Measurements from ENCODE around the gene ARSA. TPM values are rescaled to one million over a fixed set of nuclear protein-coding genes. Genes with fewer than 3 reads are reported as not detected.
"Not testable (repeated sequence)": the region's sequence is repeated elsewhere in the genome, so short reads cannot be mapped to it uniquely, and the experiment has no call there.

The ARSA gene
- total RNA-seq, 1 donor, result 21.3 TPM

GRCh38 chr22:50665738-50666137 lies 37.8 kb upstream of the ARSA start:
- H3K4me3 ChIP-seq (ENCODE audit: low read length), result no peak overlapping the region
- no peaks in the 10 kb centered on the region for H3K4me1 ChIP-seq (ENCODE audit: insufficient read depth, low read length)
- no peaks in the 10 kb centered on the region for H3K9me3 ChIP-seq (ENCODE audit: low read depth, low read length)
- H3K27me3 ChIP-seq (ENCODE audit: insufficient read depth, low read length), result no peaks in the 10 kb centered on the region

GRCh38 chr22:50665212-50665611 lies 37.3 kb upstream of the ARSA start:
- Histone ChIP-seq H3K4me1 (ENCODE audit: insufficient read depth, low read length) (no peaks in the 10 kb centered on the region), H3K9me3 (ENCODE audit: low read depth, low read length) (no peaks in the 10 kb centered on the region), H3K27me3 (ENCODE audit: insufficient read depth, low read length) (no peaks in the 10 kb centered on the region), H3K4me3 (ENCODE audit: low read length) (no peak overlapping the region)

- Histone ChIP-seq H3K27me3 (ENCODE audit: insufficient read depth, low read length) (no peaks in the 10 kb centered on the region), H3K9me3 (ENCODE audit: low read depth, low read length) (no peaks in the 10 kb centered on the region), H3K4me3 (ENCODE audit: low read length) (no peak overlapping the region), H3K4me1 (ENCODE audit: insufficient read depth, low read length) (no peaks in the 10 kb centered on the region)
Measured at GRCh38 chr22:50660306-50660705, 32.4 kb upstream of the ARSA start.

DNA sequence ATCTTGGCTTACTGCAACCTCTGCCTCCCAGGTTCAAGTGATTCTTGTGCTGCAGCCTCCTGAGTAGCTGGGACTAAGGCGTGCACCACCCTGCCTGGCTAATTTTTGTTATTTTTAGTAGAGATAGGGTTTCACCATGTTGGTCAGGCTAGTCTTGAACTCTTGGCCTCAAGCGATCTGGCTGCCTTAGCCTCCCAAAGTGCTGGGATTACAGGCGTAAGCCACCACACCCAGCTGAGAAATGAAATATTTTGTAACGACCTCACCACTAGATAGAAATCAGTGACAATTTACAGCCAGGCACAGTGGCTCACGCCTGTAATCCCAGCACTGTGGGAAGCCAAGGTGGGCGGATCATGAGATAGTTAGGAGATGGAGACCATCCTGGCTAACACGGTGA lies 31.8 kb upstream of the ARSA start:
- not testable (repeated sequence) for H3K27me3 ChIP-seq (ENCODE audit: insufficient read depth, low read length); H3K9me3 ChIP-seq (ENCODE audit: low read depth, low read length); H3K4me3 ChIP-seq (ENCODE audit: low read length); H3K4me1 ChIP-seq (ENCODE audit: insufficient read depth, low read length)

DNA sequence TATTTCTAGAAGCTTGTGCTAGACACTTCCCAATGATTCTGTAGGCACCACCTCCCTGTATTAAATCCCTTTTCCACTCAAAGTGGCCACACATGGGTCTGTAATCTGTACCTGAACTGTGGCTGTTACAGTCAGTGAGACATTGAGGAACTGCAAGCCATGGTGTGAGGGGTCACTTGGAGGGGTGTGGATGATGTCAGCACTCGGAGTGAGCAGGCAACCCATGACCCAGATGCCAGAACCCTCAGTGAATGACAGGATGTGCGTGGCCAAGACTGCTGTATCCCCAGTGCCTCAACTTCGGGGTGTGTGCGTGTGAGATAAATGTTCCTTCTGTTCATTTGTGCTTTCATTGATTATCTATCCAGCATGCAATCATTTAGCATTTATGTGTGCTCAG lies 30.0 kb upstream of the ARSA start:
- Histone ChIP-seq H3K27me3 (ENCODE audit: insufficient read depth, low read length) (no peaks in the 10 kb centered on the region), H3K9me3 (ENCODE audit: low read depth, low read length) (no peaks in the 10 kb centered on the region), H3K4me3 (ENCODE audit: low read length) (no peak overlapping the region), H3K4me1 (ENCODE audit: insufficient read depth, low read length) (no peaks in the 10 kb centered on the region)

- no peaks in the 10 kb centered on the region for H3K9me3 ChIP-seq (ENCODE audit: low read depth, low read length)
- H3K27me3 ChIP-seq (ENCODE audit: insufficient read depth, low read length), result no peaks in the 10 kb centered on the region
- H3K4me1 ChIP-seq (ENCODE audit: insufficient read depth, low read length), result no peaks in the 10 kb centered on the region
- H3K4me3 ChIP-seq (ENCODE audit: low read length), result no peak overlapping the region
Measured at GRCh38 chr22:50656122-50657070, 28.4 kb upstream of the ARSA start.

GRCh38 chr22:50654664-50655063 lies 26.7 kb upstream of the ARSA start:
- H3K9me3 ChIP-seq (ENCODE audit: low read depth, low read length); H3K4me3 ChIP-seq (ENCODE audit: low read length); H3K27me3 ChIP-seq (ENCODE audit: insufficient read depth, low read length); H3K4me1 ChIP-seq (ENCODE audit: insufficient read depth, low read length): not testable (repeated sequence)

GRCh38 chr22:50653256-50653655 lies 25.3 kb upstream of the ARSA start:
- no peaks in the 10 kb centered on the region for H3K9me3 ChIP-seq (ENCODE audit: low read depth, low read length)
- H3K4me3 ChIP-seq (ENCODE audit: low read length), result no peak overlapping the region
- H3K27me3 ChIP-seq (ENCODE audit: insufficient read depth, low read length), result no peaks in the 10 kb centered on the region
- H3K4me1 ChIP-seq (ENCODE audit: insufficient read depth, low read length), result no peaks in the 10 kb centered on the region

- H3K4me3 ChIP-seq (ENCODE audit: low read length); H3K27me3 ChIP-seq (ENCODE audit: insufficient read depth, low read length); H3K9me3 ChIP-seq (ENCODE audit: low read depth, low read length): not testable (repeated sequence)
Measured at GRCh38 chr22:50643821-50644101, 15.8 kb upstream of the ARSA start.

DNA sequence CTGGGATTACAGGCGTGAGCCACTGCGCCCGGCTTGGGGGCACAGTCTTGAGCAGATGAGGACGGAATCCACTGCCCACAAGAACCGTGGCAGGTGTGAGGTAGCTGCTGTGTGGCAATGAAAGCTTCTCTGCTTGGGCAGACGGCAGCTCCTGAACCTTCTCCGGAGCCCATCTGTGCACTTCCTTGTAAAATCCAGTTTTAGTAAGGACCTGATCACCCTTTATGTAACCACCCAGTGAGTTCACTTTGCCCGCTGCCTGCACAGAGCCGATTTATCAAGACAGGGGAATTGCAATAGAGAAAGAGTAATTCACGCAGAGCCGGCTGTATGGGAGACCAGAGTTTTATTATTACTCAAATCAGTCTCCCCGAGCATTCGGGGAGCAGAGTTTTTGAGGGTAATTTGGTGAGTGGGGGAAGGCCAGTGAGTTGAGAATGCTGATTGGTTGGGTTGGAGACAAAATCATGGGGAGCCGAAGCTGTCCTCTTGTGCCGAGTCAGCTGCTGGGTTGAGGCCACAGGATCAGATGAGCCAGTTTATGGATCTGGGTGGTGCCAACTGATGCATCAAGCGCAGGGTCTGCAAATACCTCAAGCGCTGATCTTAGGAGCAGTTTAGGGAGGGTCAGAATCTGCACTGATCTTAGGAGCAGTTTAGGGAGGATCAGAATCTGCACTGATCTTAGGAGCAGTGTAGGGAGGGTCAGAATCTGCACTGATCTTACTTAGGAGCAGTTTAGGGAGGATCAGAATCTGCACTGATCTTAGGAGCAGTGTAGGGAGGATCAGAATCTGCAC lies 15.3 kb upstream of the ARSA start:
- H3K9me3 ChIP-seq (ENCODE audit: low read depth, low read length); H3K4me1 ChIP-seq (ENCODE audit: insufficient read depth, low read length); H3K4me3 ChIP-seq (ENCODE audit: low read length); H3K27me3 ChIP-seq (ENCODE audit: insufficient read depth, low read length): not testable (repeated sequence)

More at GRCh38 chr22:50643821-50644101, 15.8 kb upstream of the ARSA start:
- not testable (repeated sequence) for H3K4me1 ChIP-seq (ENCODE audit: insufficient read depth, low read length)

DNA sequence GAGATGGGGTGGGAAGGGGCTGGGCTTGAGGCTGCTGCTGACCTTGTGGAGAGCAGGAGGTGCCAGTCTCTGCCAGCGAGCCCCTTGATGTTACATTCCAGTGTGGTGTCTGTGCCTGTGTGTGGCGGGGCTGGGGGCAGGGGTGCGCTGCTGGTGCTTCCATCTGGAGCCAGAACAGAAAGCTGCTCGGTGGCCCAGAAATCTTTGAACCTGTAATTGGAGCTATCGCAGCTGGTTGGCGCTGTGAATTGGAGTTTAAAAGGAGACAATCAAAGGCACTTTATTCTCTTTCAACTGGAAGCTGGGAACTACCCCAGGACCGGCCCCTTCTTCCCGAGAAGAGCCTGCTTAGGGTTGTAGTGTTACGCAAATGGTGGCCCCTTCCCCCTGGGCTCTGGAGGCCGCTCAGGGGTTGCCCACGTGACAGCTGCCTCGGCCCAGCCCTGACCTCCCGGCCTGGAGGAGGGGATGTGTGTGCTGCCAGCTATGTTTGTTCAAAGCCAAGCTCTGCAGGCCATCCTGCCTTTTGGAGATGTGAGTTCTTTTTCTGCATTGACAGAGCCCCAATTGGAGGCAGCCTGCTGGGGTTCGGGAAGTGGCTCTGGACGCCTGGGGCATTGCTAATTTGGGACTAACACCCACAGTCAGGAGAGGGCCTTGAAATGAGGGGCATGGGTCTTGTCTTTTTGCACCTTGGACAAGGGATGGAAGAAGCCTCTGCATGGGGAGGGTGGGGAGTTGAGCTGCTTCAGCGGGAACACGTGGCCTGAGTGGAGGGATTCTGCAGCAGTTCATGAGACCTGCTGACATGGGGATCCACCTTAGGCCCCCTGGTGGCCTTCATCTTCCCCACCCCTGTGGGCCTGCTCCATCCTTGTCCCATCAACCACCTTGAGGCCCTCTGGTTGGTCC lies 14.0 kb upstream of the ARSA start:
- peaks cover 4% of the 10 kb centered on the region for H3K27me3 ChIP-seq (ENCODE audit: insufficient read depth, low read length)
- H3K9me3 ChIP-seq (ENCODE audit: low read depth, low read length), result no peaks in the 10 kb centered on the region
- peaks cover 4% of the 10 kb centered on the region for H3K4me1 ChIP-seq (ENCODE audit: insufficient read depth, low read length)
- H3K4me3 ChIP-seq (ENCODE audit: low read length), result no peak overlapping the region

DNA sequence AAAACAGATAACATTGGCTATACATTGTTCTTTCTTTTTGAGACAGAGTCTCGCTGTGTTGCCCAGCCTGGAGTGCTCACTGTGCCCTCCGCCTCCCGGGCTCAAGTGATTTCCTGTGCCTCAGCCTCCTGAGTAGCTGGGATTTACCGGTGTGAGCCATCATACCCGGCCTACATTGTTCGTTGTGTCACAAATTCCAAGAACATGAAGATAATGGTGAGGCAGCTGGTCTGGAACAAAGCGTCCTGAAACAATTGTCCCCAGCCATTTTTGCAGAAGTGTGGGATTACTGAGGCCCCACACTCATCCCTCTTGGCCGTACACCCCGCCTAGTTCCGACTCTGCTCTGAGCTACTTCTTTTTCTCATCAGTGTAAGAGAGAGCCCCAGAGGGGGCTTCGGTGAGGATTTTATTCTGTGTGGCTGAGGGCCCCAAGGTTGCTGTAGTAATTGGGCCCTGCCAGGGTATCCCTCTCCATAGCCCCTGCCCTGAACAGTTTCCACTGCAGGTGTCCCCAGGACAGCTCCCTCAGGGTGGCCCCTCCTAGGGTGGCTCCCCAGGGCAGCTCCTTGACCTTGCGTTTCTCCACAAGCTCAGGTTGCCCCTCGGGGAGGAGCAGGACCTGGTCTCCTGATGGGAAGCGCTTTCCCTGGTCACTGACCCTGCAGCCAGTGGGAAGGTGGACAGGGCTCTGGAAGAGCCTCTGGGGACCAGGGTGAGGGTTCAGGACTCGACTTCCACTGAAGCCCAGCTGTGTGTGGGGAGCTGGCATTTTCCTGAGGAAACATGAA lies 13.1 kb upstream of the ARSA start:
- Histone ChIP-seq H3K9me3 (ENCODE audit: low read depth, low read length) (no peaks in the 10 kb centered on the region), H3K4me1 (ENCODE audit: insufficient read depth, low read length) (peaks cover 4% of the 10 kb centered on the region), H3K4me3 (ENCODE audit: low read length) (no peak overlapping the region), H3K27me3 (ENCODE audit: insufficient read depth, low read length) (peaks cover 4% of the 10 kb centered on the region)

GRCh38 chr22:50640296-50640695 lies 12.3 kb upstream of the ARSA start:
- not testable (repeated sequence) for H3K27me3 ChIP-seq (ENCODE audit: insufficient read depth, low read length); H3K9me3 ChIP-seq (ENCODE audit: low read depth, low read length); H3K4me1 ChIP-seq (ENCODE audit: insufficient read depth, low read length); H3K4me3 ChIP-seq (ENCODE audit: low read length)

GRCh38 chr22:50635591-50635990 lies 7.6 kb upstream of the ARSA start:
- no peaks in the 10 kb centered on the region for H3K4me1 ChIP-seq (ENCODE audit: insufficient read depth, low read length)
- H3K27me3 ChIP-seq (ENCODE audit: insufficient read depth, low read length), result no peaks in the 10 kb centered on the region
- H3K9me3 ChIP-seq (ENCODE audit: low read depth, low read length), result no peaks in the 10 kb centered on the region
- H3K4me3 ChIP-seq (ENCODE audit: low read length), result no peak overlapping the region

Data from mononuclear cell (primary cell).